OCI-LY7 (cell line): Measurements from ENCODE around the gene EXOC4. TPM values are rescaled to one million over a fixed set of nuclear protein-coding genes. Genes with fewer than 3 reads are reported as not detected.

Source experiments
- BruUV-seq: library from RNA; stranded (reverse); fragments of 400-500 nt; replicated peaks from 2 replicates; lab custom pipeline; 2021; lab: Mats Ljungman, UMichigan
- CTCF ChIA-PET: fragments of 300-600 bp; sonication (Branson Sonifier 250); formaldehyde crosslinking; loops from one replicate; lab custom pipeline; 2022; ENCODE audit warnings: antibody characterized with exemption; ENCODE audit not compliant: unreplicated experiment; lab: Charles Lee
- POLR2A ChIA-PET: fragments of 300-600 bp; sonication (Branson Sonifier 250); formaldehyde crosslinking; loops from one replicate; lab custom pipeline; 2022; ENCODE audit warnings: antibody characterized with exemption; lab: Charles Lee
- DNase-seq: peaks from one replicate; pipeline ENCODE4 v3.0.0-alpha.2; 2015; ENCODE audit warnings: low spot score
- H2AFZ ChIP-seq: fragments of 200-600 bp; sonication (generic), shearing (Covaris generic); 2 replicates; pipeline ENCODE4 v1.6.1; 2014; ENCODE audit warnings: mild to moderate bottlenecking, antibody characterized with exemption, low read length, moderate library complexity
- H3K27ac ChIP-seq: fragments of 200-600 bp; sonication (generic); 2 replicates; pipeline ENCODE4 v1.5.1; 2014; ENCODE audit warnings: mixed run types, low read depth, mild to moderate bottlenecking, moderate library complexity, low read length, inconsistent platforms; ENCODE audit not compliant: poor library complexity, severe bottlenecking
- H3K36me3 ChIP-seq: fragments of 200-600 bp; sonication (generic); 2 replicates; pipeline ENCODE4 v1.6.1; 2014; ENCODE audit warnings: mild to moderate bottlenecking, antibody characterized with exemption, low read length, moderate library complexity, mixed read lengths; ENCODE audit not compliant: insufficient read depth
- H3K4me1 ChIP-seq: fragments of 200-600 bp; sonication (generic); 2 replicates; pipeline ENCODE4 v1.5.1; 2014; ENCODE audit warnings: mild to moderate bottlenecking, low read length; ENCODE audit not compliant: insufficient read depth, poor library complexity, severe bottlenecking
- H3K4me2 ChIP-seq: fragments of 200-600 bp; sonication (generic); 2 replicates; pipeline ENCODE4 v1.6.1; 2014; ENCODE audit warnings: mild to moderate bottlenecking, low read length
- H3K4me3 ChIP-seq: fragments of 200-600 bp; sonication (generic); 2 replicates; pipeline ENCODE4 v1.5.1; 2014; ENCODE audit warnings: mild to moderate bottlenecking, low read depth, low read length; ENCODE audit not compliant: poor library complexity, severe bottlenecking
- H3K79me2 ChIP-seq: fragments of 200-600 bp; sonication (generic); 2 replicates; pipeline ENCODE4 v1.6.1; 2016; ENCODE audit warnings: low read depth, mild to moderate bottlenecking, low read length, moderate library complexity, mixed read lengths; ENCODE audit not compliant: insufficient read depth
- H3K9me2 ChIP-seq: fragments of 200-600 bp; sonication (generic); 2 replicates; pipeline ENCODE4 v1.6.1; 2016; ENCODE audit warnings: mild to moderate bottlenecking, low read length, mixed read lengths; ENCODE audit not compliant: insufficient read depth
- H3K9me3 ChIP-seq: fragments of 200-600 bp; sonication (generic); 2 replicates; pipeline ENCODE4 v1.6.1; 2014; ENCODE audit warnings: mild to moderate bottlenecking, mixed run types, low read length, mixed read lengths
- H4K20me1 ChIP-seq: fragments of 200-600 bp; sonication (generic); 2 replicates; pipeline ENCODE4 v1.6.1; 2014; ENCODE audit warnings: mild to moderate bottlenecking, antibody characterized with exemption, low read length, moderate library complexity, mixed read lengths; ENCODE audit not compliant: insufficient read depth
- CTCF ChIP-seq: fragments of 200-600 bp; sonication (generic); conservative IDR thresholded peaks from 2 replicates; pipeline ENCODE4 v1.5.1; 2014; ENCODE audit warnings: mild to moderate bottlenecking, antibody characterized with exemption, low read length, moderate library complexity, mixed read lengths
- EZH2phosphoT487 ChIP-seq: fragments of 200-600 bp; sonication (generic); IDR thresholded peaks from 2 replicates; pipeline ENCODE4 v1.6.1; 2018; ENCODE audit warnings: low read depth, borderline replicate concordance, mild to moderate bottlenecking, mixed run types, antibody characterized with exemption, low read length, moderate library complexity, mixed read lengths
- intact Hi-C: fragments of 100-400 bp; cut with micrococcal nuclease; formaldehyde crosslinking; loops from one replicate; pipeline ENCODE4 v1.10.0; 2022; ENCODE audit not compliant: unreplicated experiment
- total RNA-seq, 2 experiments: library from RNA; depleted of rRNA in 1 of 2; stranded (reverse); fragments of >200 nt in 1 of 2; shearing (Covaris generic) in 1 of 2; gene quantifications; 2 replicates each; pipeline ENCODE4 v1.2.3, GENCODE V29; 2014 to 2022

Gene EXOC4
- total RNA-seq, 2 experiments from 2014 or later = 75.1 to 93.2 TPM

GRCh38 chr7:133797818-133798520, 545.1 kb downstream of the EXOC4 start:
- Histone ChIP-seq H4K20me1 (no peaks in the 10 kb centered on the region), H3K4me2 (no peak overlapping the region), H3K9me2 (no peaks in the 10 kb centered on the region), H3K36me3 (no peaks in the 10 kb centered on the region), H3K9me3 (no peaks in the 10 kb centered on the region), H3K27ac (no peak overlapping the region), H3K4me3 (no peak overlapping the region), H3K79me2 (no peaks in the 10 kb centered on the region), H3K4me1 (no peaks in the 10 kb centered on the region), H2AFZ (no peak overlapping the region)
- TF ChIP-seq CTCF (no peak), EZH2phosphoT487 (no peak)
- intact Hi-C loops = no loop called here
- no peak for DNase-seq
- ChIA-PET POLR2A (interaction anchor here (0.5 to 1.4 kb wide), 3 partner anchors 9 to 107 kb away, joined by 3 to 4 read pairs (median 3); no protein-coding TSS in a partner anchor), CTCF (no interaction called here)
- BruUV-seq = no TSS peak

- DNase-seq = no peak
- H3K36me3 ChIP-seq = no peaks in the 10 kb centered on the region
- ChIA-PET POLR2A (no interaction called here), CTCF (no interaction called here)
- H3K9me3 ChIP-seq = no peaks in the 10 kb centered on the region
- TF ChIP-seq EZH2phosphoT487 = no peak
- TF ChIP-seq CTCF = no peak
- no peak overlapping the region for H3K4me3 ChIP-seq
- H3K9me2 ChIP-seq = no peaks in the 10 kb centered on the region
- H3K27ac ChIP-seq = no peak overlapping the region
- H4K20me1 ChIP-seq = no peaks in the 10 kb centered on the region
- H3K4me2 ChIP-seq = no peak overlapping the region
- BruUV-seq = no TSS peak
- H3K4me1 ChIP-seq = no peaks in the 10 kb centered on the region
- no peak overlapping the region for H2AFZ ChIP-seq
- no peaks in the 10 kb centered on the region for H3K79me2 ChIP-seq
- intact Hi-C loops = no loop called here
These were observed 548.5 kb downstream of the EXOC4 start for GRCh38 chr7:133801341-133801740.

- no peak overlapping the region for H3K27ac ChIP-seq
- H3K4me1 ChIP-seq = no peaks in the 10 kb centered on the region
- TF ChIP-seq CTCF (no peak), EZH2phosphoT487 (no peak)
- no peak overlapping the region for H2AFZ ChIP-seq
- no peaks in the 10 kb centered on the region for H3K79me2 ChIP-seq
- no peak overlapping the region for H3K4me3 ChIP-seq
- H3K4me2 ChIP-seq = no peak overlapping the region
- ChIA-PET CTCF (no interaction called here), POLR2A (interaction anchor here (0.7 kb wide), 1 partner anchor 351 kb away, joined by 3 read pairs; no protein-coding TSS in a partner anchor)
- H3K9me3 ChIP-seq = no peaks in the 10 kb centered on the region
- no TSS peak for BruUV-seq
- H3K36me3 ChIP-seq = no peaks in the 10 kb centered on the region
- no peaks in the 10 kb centered on the region for H3K9me2 ChIP-seq
- intact Hi-C loops = no loop called here
- H4K20me1 ChIP-seq = no peaks in the 10 kb centered on the region
- no peak for DNase-seq
These were observed 551.2 kb downstream of the EXOC4 start for GRCh38 chr7:133804127-133804526.
